DMS79 (cell line): ENCODE data around the gene GSDMA.
A peak's percentile ranks its signal among the peaks of the same experiment; 100 is the strongest.

Source experiments
- DNase-seq: peaks from one replicate; lab custom pipeline; 2025; lab: John Stamatoyannopoulos, UW

The GSDMA gene

DNA sequence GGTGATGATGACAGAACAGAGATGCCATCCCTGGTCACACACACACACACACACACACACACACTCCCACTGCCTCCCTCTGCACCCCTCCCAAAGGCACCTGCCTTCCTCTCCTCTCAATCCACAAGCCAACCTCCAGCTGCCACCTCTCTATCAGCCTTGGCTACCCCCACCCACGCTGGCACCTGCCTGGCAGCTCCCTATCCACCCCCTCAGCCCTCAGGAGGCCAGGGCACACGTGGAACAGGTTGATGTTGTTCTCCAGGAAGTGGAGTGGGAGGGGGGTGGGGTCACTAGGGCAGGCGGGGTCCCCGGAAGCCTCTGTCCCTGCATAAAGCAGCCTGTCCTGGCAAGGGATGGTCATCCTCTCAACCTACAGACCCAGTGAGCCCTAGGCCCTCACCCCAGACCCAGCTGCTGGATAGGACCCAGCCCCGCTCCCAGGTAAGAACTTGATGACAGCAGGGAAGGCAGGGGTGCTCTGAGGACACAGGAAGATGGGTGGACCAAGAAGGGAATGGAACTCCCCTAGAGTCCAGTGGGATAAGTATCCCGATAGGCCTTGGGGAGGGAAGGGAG lies at the start of gene GSDMA:
Gene GSDMA, plus strand, starts transcription at position 363 of the 579 bp plus-strand sequence. CDS start 2,684 bp downstream, outside the sequence.
- DNase-seq, result no peak

GRCh38 chr17:39913989-39914388 lies 48.8 kb upstream of the GSDMA start:
- no peak for DNase-seq

- DNase-seq, result peak; percentile 89
These were observed 47.2 kb upstream of the GSDMA start for GRCh38 chr17:39915559-39915958.

DNA sequence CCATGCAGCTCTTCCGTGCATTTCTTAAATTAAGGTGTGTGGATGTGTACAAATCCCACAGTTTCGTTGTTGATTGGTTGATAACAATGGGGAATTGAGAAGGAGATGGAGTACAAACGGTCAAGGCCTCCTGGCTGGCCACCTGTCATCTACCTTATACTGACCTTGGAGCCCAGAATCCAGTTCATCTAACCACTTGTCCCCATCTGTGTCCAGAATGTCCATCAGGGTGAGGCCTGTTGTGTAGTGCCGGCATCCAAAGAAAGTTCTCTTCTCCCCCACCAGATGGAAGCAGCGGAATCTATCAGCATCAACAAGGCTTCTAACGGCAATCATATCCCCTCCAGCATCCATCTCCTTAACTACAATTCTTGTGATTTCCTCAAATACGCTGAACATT lies 45.9 kb upstream of the GSDMA start:
- DNase-seq, result no peak

- no peak for DNase-seq
These were observed 43.6 kb upstream of the GSDMA start for GRCh38 chr17:39919087-39919683.

- no peak for DNase-seq
These were observed 42.3 kb upstream of the GSDMA start for GRCh38 chr17:39920218-39921210.

DNA sequence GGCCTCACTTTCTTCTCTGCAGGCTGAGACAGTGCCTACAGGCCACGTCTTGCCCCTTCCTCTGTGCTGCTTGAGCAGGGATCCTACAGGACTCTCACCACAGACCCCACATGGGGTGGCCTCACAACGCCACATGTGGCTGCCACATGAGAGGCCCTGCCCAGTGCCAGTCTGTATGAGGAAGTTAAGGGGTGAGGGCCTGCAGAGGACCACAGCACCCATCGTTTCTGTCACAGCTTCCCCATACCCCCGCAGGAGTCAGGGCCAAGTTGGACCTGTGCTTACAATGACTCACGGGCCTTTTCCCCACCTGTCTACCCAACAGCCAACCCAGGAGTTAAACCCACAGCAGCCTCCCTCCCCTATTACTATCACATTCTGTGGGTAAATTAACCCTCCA lies 41.5 kb upstream of the GSDMA start:
- no peak for DNase-seq

DNA sequence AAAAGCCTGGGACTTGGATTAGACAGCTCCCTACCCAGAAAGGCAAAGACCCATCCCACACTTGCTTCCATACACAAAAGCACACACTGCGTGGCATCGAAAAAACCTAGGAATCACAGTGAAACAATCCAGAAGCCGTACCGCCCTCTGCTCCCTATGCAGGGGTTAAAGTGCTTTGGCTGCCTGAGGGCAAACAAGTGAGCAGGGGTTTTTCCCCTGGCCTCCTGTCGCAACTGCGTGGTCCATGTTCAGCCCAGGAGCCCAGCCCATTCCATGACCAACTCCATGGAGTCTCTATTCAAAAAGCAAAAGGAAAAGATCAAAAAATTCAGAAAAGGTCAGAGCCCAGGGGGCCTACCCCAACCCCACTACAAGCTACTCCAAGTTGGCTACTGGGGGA lies 40.8 kb upstream of the GSDMA start:
- no peak for DNase-seq

DNA sequence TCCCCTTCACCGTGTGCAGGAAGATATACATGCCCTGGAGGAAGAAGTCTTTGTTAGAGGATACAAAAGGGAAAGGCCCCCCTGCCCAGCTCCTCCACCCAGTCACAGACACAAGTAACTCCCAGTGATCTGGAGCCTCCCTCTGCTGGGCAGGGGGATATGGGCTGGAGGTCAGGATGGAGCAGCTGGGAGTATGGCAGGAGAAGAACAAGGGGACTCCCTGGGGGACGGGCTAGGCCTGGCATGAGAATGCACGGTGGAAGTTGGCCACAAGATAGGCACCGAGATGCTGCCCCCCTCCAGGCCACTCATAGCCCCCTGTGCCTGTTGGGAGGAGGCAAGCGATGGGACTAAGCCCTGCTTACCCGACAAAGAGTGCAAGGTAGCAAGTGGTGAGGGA lies 39.6 kb upstream of the GSDMA start:
- DNase-seq, result no peak

- DNase-seq, result no peak
These were observed 38.7 kb upstream of the GSDMA start for GRCh38 chr17:39923836-39924690.

DNA sequence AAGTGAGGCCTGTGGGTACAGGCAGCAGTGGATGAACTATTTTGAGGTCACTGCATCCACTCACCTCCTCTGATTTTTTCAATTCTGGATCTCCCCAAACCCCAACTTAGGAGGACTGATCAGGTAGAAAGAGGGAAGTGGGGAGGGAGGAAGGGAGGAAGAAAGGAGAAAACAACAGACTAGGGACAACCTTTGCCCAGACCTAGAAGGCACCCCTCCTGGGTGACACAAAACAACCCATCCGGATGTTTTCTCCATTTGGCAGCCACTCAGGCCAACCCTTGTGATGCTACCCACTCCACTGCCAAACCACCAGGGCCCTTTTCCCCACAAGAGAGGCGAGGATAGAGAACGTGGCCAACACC lies 38.1 kb upstream of the GSDMA start:
- no peak for DNase-seq

DNA sequence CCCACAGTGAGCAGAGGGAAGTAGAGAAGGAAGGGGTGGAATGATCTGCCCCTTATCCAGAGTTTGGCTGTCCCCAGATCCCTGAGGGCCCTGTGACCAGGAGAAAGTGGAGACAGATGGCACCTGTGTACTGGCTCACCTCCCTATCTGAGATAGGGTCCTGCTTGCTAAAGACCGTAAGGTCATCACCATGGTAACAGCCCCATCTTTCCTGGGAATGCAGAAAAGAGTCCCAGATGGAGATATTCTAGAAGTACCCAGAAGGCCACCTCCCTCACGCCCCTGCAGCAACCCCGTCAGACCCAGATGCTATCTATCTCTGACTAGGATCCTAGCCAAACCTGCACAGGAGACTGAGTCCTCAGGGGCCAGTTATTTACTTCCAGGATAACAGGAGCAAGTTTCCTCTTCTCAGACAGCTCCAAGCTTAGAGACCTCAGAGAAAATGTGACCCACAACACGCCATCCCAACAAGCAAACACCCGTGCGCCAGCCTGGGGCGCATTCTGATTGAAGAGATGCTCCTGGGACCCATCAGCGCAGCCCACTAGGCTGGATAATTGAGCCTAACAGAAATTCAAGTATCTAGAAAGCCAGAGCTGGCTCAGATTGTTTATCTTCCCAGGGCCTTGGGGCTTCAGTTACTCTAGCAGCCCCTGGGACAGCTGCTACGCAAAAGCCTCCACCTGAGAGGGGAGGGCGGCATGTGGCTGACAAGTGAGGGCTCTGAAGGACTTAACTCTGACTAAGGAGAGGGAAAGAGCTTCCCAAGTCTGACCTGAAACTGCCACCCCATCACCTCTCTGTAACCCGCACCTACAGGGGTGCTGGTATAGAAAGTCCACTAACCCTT lies 37.3 kb upstream of the GSDMA start:
- DNase-seq, result no peak

GRCh38 chr17:39926135-39926587 lies 36.6 kb upstream of the GSDMA start:
- no peak for DNase-seq

GRCh38 chr17:39926588-39927100 lies 36.2 kb upstream of the GSDMA start:
- peak; percentile 8 for DNase-seq

DNA sequence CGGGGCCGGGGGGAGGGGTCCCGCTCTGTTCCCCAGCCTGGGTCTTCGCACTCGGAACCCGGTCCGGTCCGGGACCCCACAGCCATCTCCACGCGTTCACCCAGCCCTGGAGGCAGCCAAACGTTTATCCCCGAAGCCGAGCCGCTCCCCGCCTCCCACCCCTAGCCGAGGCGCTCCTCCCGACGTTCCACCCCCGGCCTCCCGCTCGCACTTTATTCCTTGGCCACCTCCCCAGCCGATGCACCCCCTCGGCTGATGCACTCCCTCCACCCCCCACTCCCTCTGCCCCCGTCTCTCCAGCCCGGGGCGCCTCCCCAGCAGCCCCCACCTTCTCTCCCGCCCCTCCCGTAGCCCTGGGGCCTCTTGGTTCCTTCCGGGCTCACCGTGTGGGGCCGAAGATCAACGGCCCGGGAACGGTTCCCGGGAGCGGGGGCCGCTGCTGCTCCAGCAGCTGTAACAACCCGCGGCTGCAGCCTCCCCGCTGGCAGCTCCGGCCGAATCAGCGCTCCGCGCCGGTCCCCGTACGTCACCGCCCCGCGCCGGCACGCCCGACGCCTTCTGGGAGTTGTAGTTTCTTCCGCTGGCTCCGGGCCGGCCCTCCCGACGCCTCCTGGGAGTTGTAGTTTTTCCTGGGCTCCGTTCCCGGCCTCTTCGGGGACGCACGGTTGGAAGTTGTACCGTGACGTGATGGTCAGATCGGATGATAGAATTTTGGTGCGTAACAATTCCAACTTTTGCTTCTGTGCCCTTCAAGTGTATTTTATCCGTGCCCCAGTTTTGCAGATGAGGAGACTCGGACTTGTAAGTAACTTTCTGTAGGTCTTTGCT lies 35.5 kb upstream of the GSDMA start, which contains the start of the genes LRRC3C and ORMDL3:
Gene LRRC3C, plus strand, starts transcription at position 632 of the 828 bp plus-strand sequence. CDS start 13,792 bp downstream, outside the sequence.
Gene ORMDL3, minus strand, starts transcription at position 501 of the 828 bp plus-strand sequence. CDS start 3,398 bp downstream, outside the sequence.
- peak; percentile 77 for DNase-seq

GRCh38 chr17:39927929-39928857 lies 34.6 kb upstream of the GSDMA start:
- DNase-seq, result no peak

DNA sequence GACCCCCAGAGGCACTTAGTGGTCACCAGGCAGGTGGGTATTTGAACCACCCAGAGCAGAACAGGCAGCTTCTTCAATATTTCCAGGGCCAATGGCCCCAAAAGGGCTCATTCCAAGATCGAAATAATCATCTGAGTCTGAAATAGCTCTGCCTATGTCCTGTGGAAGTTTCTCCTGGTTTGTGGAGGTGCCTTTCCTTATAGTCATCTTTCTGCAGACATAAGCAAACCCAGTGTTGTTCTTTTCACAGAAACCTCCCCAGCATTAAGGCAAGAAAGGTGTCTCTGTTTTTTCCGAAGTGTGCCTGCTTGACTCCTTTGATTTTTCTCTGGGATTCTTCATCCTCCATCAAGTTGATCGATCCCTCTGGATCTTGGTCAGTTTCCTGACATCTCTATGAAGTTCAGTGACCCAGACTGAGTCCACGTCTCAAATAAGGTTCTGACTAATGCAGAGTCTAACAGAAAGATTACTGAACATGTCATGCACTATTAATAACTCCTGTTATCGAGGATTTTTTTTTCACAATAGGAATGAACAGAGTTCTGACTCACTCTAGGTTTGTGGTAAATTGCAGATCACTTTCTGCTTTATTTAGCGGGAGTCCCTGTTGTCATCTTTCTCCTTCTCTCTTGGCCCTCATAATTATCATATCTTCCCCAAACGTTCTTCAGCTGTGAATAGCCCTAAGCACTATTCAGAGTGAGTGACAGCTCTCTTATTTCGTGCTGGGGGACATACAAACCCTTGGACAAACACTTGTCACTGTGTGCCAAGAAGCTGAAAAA lies 33.8 kb upstream of the GSDMA start:
- DNase-seq, result no peak
